HCT116 (cell line): ENCODE results near the gene CSTF3. TPM values are rescaled to one million over a fixed set of nuclear protein-coding genes. Genes with fewer than 3 reads are reported as not detected.

Source experiments
- ATAC-seq: fragments of 200-7000 bp; cut with Tn5 transposase; 2 replicates; pipeline ENCODE4 v1.9.1; 2020; ENCODE audit warnings: mild to moderate bottlenecking, moderate library complexity
- BruUV-seq: library from RNA; stranded (reverse); fragments of 400-500 nt; replicated peaks from 2 replicates; lab custom pipeline; 2021; lab: Mats Ljungman, UMichigan
- CTCF ChIA-PET: fragments of 300-600 bp; sonication (Branson Sonifier 250); formaldehyde crosslinking; loops from one replicate; lab custom pipeline; 2021; ENCODE audit warnings: antibody characterized with exemption; lab: Charles Lee
- POLR2A ChIA-PET: fragments of 300-600, 350-600 bp; sonication (Branson Sonifier 250); formaldehyde crosslinking; loops from one replicate; lab custom pipeline; 2021; ENCODE audit warnings: antibody characterized with exemption; lab: Charles Lee
- RAD21 ChIA-PET, 2 experiments: fragments of 300-600 bp; sonication (Branson Sonifier 250); formaldehyde crosslinking; loops; one replicate each; lab custom pipeline; 2023; ENCODE audit warnings: low total read pairs in 2 of 2; ENCODE audit not compliant: uncharacterized antibody in 2 of 2, unreplicated experiment in 2 of 2, low non-redundant PET in 1 of 2; lab: Charles Lee
- DNase-seq: peaks from one replicate; pipeline ENCODE4 v3.0.0-alpha.2; 2010; ENCODE audit warnings: low read depth, low spot score
- H2AFZ ChIP-seq: fragments of 200-600 bp; shearing (Covaris generic), sonication (generic); 2 replicates; pipeline ENCODE4 v1.6.1; 2017; ENCODE audit warnings: low read depth, mixed run types, mixed read lengths, antibody characterized with exemption, low read length; ENCODE audit not compliant: poor library complexity, severe bottlenecking
- H3K27ac ChIP-seq: 2 replicates; pipeline ENCODE4 v1.5.1; 2012; ENCODE audit warnings: low read depth, low read length
- H3K27me3 ChIP-seq: fragments of 200-600 bp; sonication (generic); 2 replicates; pipeline ENCODE4 v1.6.1; 2016; ENCODE audit warnings: mixed run types, low read length, mixed read lengths; ENCODE audit not compliant: insufficient read depth
- H3K36me3 ChIP-seq, 2 experiments: fragments of 200-500 bp in 1 of 2; fragments of 200-600 bp in 1 of 2; sonication (Bioruptor generic) in 1 of 2; sonication (generic) in 1 of 2; 2 replicates each; pipeline versions ENCODE4 v1.5.1 to v1.6.1; 2014 to 2016; ENCODE audit warnings: low read length in 2 of 2, inconsistent platforms in 1 of 2, mixed read lengths in 1 of 2, mixed run types in 1 of 2; ENCODE audit not compliant: insufficient read depth in 2 of 2, control insufficient read depth in 1 of 2
- H3K4me1 ChIP-seq, 2 experiments: fragments of 200-600 bp in 1 of 2; sonication (generic) in 1 of 2; 2 replicates each; pipeline versions ENCODE4 v1.5.1 to v1.6.1; 2012 to 2017; ENCODE audit warnings: low read length in 2 of 2, inconsistent platforms in 1 of 2, mild to moderate bottlenecking in 1 of 2, mixed read lengths in 1 of 2, mixed run types in 1 of 2, moderate library complexity in 1 of 2; ENCODE audit not compliant: insufficient read depth in 2 of 2, control insufficient read depth in 1 of 2
- H3K4me2 ChIP-seq: fragments of 200-600 bp; sonication (generic); 2 replicates; pipeline ENCODE4 v1.6.1; 2017; ENCODE audit warnings: mixed run types, low read length, mixed read lengths
- H3K4me3 ChIP-seq, 2 experiments: fragments of 200-600 bp in 1 of 2; sonication (generic) in 1 of 2; replicated peaks in 1 of 2; 2 replicates each; pipeline ENCODE4 v1.5.1; 2011 to 2016; ENCODE audit warnings: low read length in 2 of 2, control low read depth in 1 of 2, low read depth in 1 of 2, mild to moderate bottlenecking in 1 of 2, mixed read lengths in 1 of 2, mixed run types in 1 of 2
- H3K79me2 ChIP-seq: fragments of 200-600 bp; sonication (generic); 2 replicates; pipeline ENCODE4 v1.6.1; 2017; ENCODE audit warnings: mild to moderate bottlenecking, mixed run types, low read length, moderate library complexity, mixed read lengths; ENCODE audit not compliant: insufficient read depth
- H3K9ac ChIP-seq: fragments of 200-600 bp; sonication (generic); 2 replicates; pipeline ENCODE4 v1.6.1; 2016; ENCODE audit warnings: low read length, mixed read lengths
- H3K9me2 ChIP-seq: fragments of 200-600 bp; sonication (generic), shearing (Covaris generic); 2 replicates; pipeline ENCODE4 v1.6.1; 2017; ENCODE audit warnings: mixed run types, mild to moderate bottlenecking, moderate library complexity; ENCODE audit not compliant: insufficient read depth
- H3K9me3 ChIP-seq, 2 experiments: fragments of 200-500 bp in 1 of 2; fragments of 200-600 bp in 1 of 2; sonication (Bioruptor generic) in 1 of 2; sonication (generic) in 1 of 2; 2 replicates each; pipeline ENCODE4 v1.6.1; 2014 to 2017; ENCODE audit warnings: low read length in 2 of 2, mixed read lengths in 2 of 2, inconsistent platforms in 1 of 2, low read depth in 1 of 2, mild to moderate bottlenecking in 1 of 2, mixed run types in 1 of 2, moderate library complexity in 1 of 2; ENCODE audit not compliant: control insufficient read depth in 1 of 2, insufficient read depth in 1 of 2
- H4K20me1 ChIP-seq: fragments of 200-600 bp; sonication (generic), shearing (Covaris generic); 2 replicates; pipeline ENCODE4 v1.6.1; 2017; ENCODE audit warnings: mixed run types, mild to moderate bottlenecking, moderate library complexity; ENCODE audit not compliant: insufficient read depth
- CEBPB ChIP-seq: IDR thresholded peaks from 2 replicates; pipeline ENCODE4 v1.6.1; 2012; ENCODE audit warnings: low read depth
- EGR1 ChIP-seq: IDR thresholded peaks from 2 replicates; pipeline ENCODE4 v1.6.1; 2012; ENCODE audit warnings: low read depth
- ELF1 ChIP-seq: IDR thresholded peaks from 2 replicates; pipeline ENCODE4 v1.6.1; 2012; ENCODE audit warnings: low read depth, borderline replicate concordance
- FOSL1 ChIP-seq: IDR thresholded peaks from 2 replicates; pipeline ENCODE4 v1.6.1; 2012; ENCODE audit warnings: low read depth
- RAD21 ChIP-seq: IDR thresholded peaks from 2 replicates; pipeline ENCODE4 v1.6.1; 2012; ENCODE audit warnings: low read depth, mild to moderate bottlenecking
- TCF7L2 ChIP-seq: IDR thresholded peaks from 2 replicates; pipeline ENCODE4 v1.7.0; 2011; ENCODE audit warnings: borderline replicate concordance, inconsistent platforms; ENCODE audit not compliant: insufficient read depth, insufficient read length; ENCODE audit errors: extremely low read depth
- intact Hi-C: fragments of 100-400 bp; cut with micrococcal nuclease; formaldehyde crosslinking; loops from 2 replicates; pipeline ENCODE4 v1.10.0; 2022
- total RNA-seq: library from RNA; stranded (reverse); gene quantifications from one replicate; pipeline ENCODE4 v1.2.1, GENCODE V29; 2021; ENCODE audit not compliant: unreplicated experiment
- TF ChIP-seq, protein P1 (sequence below), 3 experiments: fragments of 200-600 bp in 1 of 3; sonication (generic) in 1 of 3; IDR thresholded peaks in 2 of 3; conservative IDR thresholded peaks in 1 of 3; 2 replicates each; pipeline ENCODE4 v1.5.1; 2012 to 2017; ENCODE audit warnings: low read depth in 2 of 3, low read length in 2 of 3, antibody characterized with exemption in 1 of 3, borderline replicate concordance in 1 of 3, control low read depth in 1 of 3, mild to moderate bottlenecking in 1 of 3, mixed read lengths in 1 of 3, mixed run types in 1 of 3, moderate library complexity in 1 of 3; ENCODE audit not compliant: insufficient read depth in 1 of 3
- TF ChIP-seq, protein P2 (sequence below): IDR thresholded peaks from 2 replicates; pipeline ENCODE4 v1.6.1; 2012

Gene CSTF3
- total RNA-seq, 1 experiment from 2014 or later = 39.3 TPM

DNA sequence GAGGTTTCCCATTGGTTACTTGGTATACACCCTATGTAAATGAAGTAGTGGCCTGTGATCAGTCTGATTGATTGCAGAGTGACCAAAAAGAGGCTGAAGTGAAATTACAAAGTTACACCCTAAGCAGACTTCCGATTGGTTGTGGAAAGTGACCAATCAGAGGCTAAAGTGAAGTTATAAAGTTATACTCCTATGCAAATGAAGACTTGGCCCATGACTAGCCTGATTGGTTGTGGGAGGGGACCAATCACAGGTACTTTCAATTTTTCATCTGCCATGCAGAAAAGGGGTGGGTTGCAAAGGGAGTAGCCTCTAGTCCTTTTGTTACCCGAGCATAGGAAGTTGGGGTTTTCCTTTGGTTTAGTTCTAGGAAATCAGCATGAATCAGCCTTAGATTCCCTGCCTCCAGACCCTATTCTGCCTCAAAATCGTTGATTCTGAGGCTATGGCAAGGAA, 18.1 kb upstream of the CSTF3 start:
- ChIA-PET POLR2A (no interaction called here), CTCF (no interaction called here)
- intact Hi-C loops = no loop called here
- no peak for DNase-seq
- Histone ChIP-seq H3K27me3 (no peaks in the 10 kb centered on the region), H3K9me2 (no peaks in the 10 kb centered on the region), H3K4me2 (no peak overlapping the region), H3K4me1 (no peaks in the 10 kb centered on the region; a peak in 1 of 4 replicates), H3K36me3 (no peaks in the 10 kb centered on the region), H3K4me3 (no peak overlapping the region), H3K9ac (no peak overlapping the region)
- no TSS peak for BruUV-seq
- TF ChIP-seq CEBPB (no peak), RAD21 (no peak), EGR1 (no peak), FOSL1 (no peak)
- TF ChIP-seq, protein P1, sequence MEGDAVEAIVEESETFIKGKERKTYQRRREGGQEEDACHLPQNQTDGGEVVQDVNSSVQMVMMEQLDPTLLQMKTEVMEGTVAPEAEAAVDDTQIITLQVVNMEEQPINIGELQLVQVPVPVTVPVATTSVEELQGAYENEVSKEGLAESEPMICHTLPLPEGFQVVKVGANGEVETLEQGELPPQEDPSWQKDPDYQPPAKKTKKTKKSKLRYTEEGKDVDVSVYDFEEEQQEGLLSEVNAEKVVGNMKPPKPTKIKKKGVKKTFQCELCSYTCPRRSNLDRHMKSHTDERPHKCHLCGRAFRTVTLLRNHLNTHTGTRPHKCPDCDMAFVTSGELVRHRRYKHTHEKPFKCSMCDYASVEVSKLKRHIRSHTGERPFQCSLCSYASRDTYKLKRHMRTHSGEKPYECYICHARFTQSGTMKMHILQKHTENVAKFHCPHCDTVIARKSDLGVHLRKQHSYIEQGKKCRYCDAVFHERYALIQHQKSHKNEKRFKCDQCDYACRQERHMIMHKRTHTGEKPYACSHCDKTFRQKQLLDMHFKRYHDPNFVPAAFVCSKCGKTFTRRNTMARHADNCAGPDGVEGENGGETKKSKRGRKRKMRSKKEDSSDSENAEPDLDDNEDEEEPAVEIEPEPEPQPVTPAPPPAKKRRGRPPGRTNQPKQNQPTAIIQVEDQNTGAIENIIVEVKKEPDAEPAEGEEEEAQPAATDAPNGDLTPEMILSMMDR (IDR thresholded peaks at IDR 0.05 in 2 of 3, conservative IDR thresholded peaks at IDR 0.05 in 1 of 3; ENCODE audit: borderline replicate concordance in 1 of 3, insufficient read depth in 1 of 3, low read depth in 2 of 3, low read length in 2 of 3) = no peak
- TF ChIP-seq, protein P2, sequence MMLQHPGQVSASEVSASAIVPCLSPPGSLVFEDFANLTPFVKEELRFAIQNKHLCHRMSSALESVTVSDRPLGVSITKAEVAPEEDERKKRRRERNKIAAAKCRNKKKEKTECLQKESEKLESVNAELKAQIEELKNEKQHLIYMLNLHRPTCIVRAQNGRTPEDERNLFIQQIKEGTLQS = no peak
- TF ChIP-seq, all 23 proteins: peak for 0
- H3K27ac ChIP-seq = no peak overlapping the region
- H2AFZ ChIP-seq = no peak overlapping the region
- H4K20me1 ChIP-seq = no peaks in the 10 kb centered on the region
- H3K79me2 ChIP-seq = no peaks in the 10 kb centered on the region
- RAD21 ChIA-PET = no interaction called here
- no peak; the same call in 1 of the 2 replicates for ATAC-seq
- no peaks in the 10 kb centered on the region for H3K9me3 ChIP-seq

DNA sequence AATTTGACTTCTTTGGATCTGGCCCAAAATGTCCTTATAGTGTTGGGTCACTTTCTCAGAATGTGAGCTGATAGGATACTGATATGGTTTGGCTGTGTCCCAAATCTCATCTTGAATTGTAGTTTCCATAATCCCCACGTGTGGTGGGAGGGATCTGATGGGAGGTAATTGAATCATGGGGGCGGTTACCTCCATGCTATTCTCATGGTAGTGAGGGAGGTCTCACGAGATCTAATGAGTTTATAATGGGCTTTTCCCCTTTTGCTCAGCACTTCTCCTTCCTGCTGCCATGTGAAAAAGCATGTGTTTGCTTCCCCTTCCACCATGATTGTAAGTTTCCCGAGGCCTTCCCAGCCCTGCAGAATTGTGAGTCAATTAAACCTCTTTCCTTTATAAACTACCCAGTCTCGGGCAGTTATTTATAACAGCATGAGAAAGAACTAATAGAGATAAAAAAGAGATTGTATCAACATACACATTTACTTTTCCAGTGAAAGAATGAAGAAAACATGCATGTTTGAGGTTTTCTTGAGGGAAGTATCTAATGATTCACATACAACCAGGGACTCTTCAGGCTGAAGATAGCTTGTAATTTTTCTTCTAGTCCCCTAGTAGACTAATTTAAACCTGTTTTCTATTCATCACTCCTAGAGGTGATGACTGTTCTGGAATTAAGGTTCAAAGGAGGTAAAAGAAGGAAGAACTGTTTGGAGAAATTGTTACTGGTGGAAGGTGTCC, 17.3 kb upstream of the CSTF3 start:
- H2AFZ ChIP-seq = no peak overlapping the region
- intact Hi-C loops = no loop called here
- no peak for TF ChIP-seq ELF1
- TF ChIP-seq TCF7L2 = no peak
- H3K4me3 ChIP-seq = no peak overlapping the region
- RAD21 ChIA-PET = no interaction called here
- H3K9me3 ChIP-seq = no peaks in the 10 kb centered on the region
- DNase-seq (no peak), ATAC-seq (no peak)
- H3K4me1 ChIP-seq = no peaks in the 10 kb centered on the region; a peak in 1 of 4 replicates
- no peaks in the 10 kb centered on the region for H3K36me3 ChIP-seq
- no peak overlapping the region for H3K27ac ChIP-seq
- BruUV-seq = no TSS peak
- H3K4me2 ChIP-seq = no peak overlapping the region
- H3K27me3 ChIP-seq = no peaks in the 10 kb centered on the region
- CTCF ChIA-PET = no interaction called here
- H3K9me2 ChIP-seq = no peaks in the 10 kb centered on the region
- H3K79me2 ChIP-seq = no peaks in the 10 kb centered on the region
- no peaks in the 10 kb centered on the region for H4K20me1 ChIP-seq
- H3K9ac ChIP-seq = no peak overlapping the region
- POLR2A ChIA-PET = no interaction called here
